LNCaP clone FGC (cell line): ENCODE data around the gene GNAS.

Experiments
- DNase-seq: peaks from one replicate; pipeline ENCODE4 v3.0.0-alpha.2; 2011; ENCODE audit warnings: low read depth
- H3K4me3 ChIP-seq: 2 replicates; pipeline ENCODE4 v1.5.1; 2011; ENCODE audit warnings: mild to moderate bottlenecking, low read depth, low read length, control low read depth
- CTCF ChIP-seq: IDR thresholded peaks from 2 replicates; pipeline ENCODE4 v1.5.1; 2012; ENCODE audit warnings: mild to moderate bottlenecking; ENCODE audit not compliant: control insufficient read depth, insufficient read depth; ENCODE audit errors: extremely low read depth

Gene GNAS

GRCh38 chr20:58930496-58930895, 78.0 kb downstream of the GNAS start:
- no peak overlapping the region for H3K4me3 ChIP-seq
- no peak for DNase-seq
- no peak for TF ChIP-seq CTCF

- TF ChIP-seq CTCF = no peak
- no peak overlapping the region for H3K4me3 ChIP-seq
- DNase-seq = no peak
These were observed 79.7 kb downstream of the GNAS start for GRCh38 chr20:58932170-58932569.

DNA sequence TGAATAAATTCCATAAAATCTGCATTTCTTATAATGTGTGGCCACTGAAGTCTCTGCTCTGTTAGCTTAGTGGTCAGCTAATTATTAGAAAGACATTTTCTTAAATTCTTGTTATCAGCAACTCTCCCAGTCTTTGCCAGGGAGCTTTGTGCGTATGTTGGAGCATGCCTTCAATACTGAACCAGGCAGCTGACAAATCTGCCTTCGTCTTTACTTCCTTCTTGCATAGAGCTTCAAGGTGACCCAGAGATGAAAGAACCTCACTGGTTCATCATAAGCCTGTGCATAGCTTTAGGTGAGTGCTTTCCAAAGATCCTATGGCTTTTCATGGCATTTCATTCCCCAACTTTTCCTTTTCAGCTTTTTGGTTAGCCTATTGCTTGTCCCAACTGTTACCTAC, 85.6 kb downstream of the GNAS start:
- no peak overlapping the region for H3K4me3 ChIP-seq
- no peak for TF ChIP-seq CTCF
- no peak for DNase-seq

DNA sequence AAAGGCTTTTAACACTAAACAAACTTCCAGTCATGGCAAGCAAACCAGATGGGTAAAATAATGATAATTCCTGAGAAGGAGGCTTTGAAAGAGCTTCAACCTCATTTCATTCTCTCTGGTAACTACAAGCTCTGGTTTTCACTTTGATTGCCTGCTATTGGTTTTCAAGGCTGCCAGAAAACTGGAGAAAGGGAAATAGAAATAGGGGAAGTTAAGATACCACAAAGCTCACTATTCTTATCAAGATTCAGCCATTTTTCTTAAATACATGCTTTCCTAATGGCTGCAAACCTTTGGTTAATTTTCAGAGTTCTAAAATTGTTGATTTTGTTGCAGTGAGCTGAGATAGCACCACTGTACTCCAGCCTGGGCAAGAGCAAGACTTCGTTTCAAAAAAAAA, 86.0 kb downstream of the GNAS start:
- H3K4me3 ChIP-seq = no peak overlapping the region
- no peak for DNase-seq
- TF ChIP-seq CTCF = no peak

DNA sequence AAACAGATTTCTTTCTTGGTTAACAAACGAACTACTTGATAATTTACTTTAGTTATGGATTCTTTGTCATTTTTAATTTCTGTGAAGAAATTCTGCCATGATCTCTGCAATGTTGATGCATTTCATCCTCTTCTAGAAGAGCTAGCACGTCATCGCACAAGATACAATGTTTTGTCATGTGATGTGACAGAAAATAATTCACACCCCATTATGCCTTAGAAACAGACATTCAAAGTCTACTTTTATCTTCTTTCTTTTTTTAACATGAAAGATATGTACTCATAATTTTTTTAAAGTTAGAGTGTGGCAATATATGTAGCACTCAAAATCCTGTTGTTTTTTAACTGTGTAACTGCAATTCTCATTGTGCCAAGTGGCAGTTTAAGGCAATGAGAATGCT, 89.0 kb downstream of the GNAS start:
- DNase-seq = no peak
- no peak for TF ChIP-seq CTCF
- no peak overlapping the region for H3K4me3 ChIP-seq

DNA sequence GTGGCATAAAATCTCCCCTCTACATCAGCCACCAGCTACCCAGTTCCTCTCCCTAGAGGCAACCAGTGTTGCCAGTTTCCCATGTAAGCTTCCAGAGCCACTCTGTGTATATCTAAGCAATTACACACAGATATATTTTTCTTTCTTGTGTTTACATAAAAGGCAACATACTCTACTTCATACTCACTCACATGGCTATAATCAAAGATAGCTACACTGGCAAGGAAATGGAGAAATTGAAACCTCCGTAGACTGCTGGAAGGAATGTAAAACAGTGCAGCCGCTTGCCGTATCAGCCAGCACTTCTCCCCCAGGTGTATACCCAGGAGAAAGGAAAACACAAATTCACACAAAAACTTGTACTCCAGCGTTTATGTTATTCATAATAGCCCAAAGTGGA, 90.0 kb downstream of the GNAS start:
- TF ChIP-seq CTCF = no peak
- no peak overlapping the region for H3K4me3 ChIP-seq
- no peak for DNase-seq

DNA sequence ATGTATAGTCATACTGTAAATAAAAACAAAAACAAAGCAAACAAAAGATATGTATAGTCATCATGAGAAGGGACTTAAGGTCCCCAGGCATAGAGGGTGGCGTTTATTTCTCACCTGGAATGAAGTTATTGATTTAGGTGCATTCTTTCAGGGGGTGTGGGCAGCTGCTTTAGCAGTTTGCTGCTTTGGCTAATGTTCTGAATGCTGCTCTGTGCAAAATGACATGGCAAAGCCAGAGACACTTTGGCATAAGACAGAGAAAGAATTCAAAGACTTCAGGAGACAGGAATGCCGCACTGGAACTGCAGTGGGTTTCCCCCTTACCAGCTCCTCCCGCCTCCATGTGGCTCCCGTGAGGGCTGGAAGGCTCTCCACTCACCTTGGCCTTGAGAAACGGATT, 92.1 kb downstream of the GNAS start:
- no peak overlapping the region for H3K4me3 ChIP-seq
- TF ChIP-seq CTCF = no peak
- no peak for DNase-seq
